ENCODE data around the gene OR2AJ1.

Gene OR2AJ1, protein sequence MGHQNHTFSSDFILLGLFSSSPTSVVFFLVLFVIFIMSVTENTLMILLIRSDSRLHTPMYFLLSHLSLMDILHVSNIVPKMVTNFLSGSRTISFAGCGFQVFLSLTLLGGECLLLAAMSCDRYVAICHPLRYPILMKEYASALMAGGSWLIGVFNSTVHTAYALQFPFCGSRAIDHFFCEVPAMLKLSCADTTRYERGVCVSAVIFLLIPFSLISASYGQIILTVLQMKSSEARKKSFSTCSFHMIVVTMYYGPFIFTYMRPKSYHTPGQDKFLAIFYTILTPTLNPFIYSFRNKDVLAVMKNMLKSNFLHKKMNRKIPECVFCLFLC

DNA sequence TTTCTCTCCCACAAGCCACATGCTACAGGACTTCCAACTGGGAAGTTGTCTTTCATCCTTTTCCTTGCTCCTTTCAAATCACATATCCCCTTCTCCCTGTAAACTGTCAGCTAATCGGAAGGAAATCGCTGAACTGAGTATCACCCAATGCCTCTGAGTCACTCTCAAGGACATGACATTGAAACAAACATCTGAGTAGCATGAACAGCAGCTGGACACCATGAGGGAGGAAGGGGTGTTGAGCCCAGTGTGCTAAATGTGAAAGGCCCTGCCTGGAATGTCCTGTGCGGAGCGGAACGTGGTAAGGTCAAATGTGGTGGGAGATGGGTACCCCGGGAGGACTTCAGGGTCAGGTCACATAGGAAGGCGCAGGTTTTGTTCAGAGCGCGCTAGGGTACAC is at the start of gene OR2AJ1:
Gene OR2AJ1, plus strand, starts transcription at position 22 of the 400 bp plus-strand sequence. CDS start 8,880 bp downstream, outside the sequence.
- DNase-seq (ENCODE audit: low read depth in 2 of 2): no peak

DNA sequence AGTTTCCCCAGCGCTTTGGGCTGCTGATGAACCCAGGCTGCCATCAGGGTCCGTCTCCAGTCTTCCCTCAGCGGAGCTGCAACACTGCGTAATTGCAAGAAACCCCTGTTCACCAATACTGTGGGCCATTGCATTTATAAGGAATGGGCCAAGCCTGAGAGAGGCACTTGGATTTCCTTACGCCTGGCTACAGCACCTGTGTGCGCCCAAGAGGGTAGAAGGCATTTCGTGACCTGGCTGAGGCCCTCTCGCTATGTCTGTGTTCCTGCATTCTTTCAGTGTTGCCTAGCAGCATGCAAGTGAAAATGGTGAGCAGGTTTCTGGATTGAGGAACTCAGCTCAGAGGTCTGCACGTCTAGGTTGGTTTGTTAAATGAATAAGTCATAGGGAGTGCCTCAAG is 41.3 kb upstream of the OR2AJ1 start:
- DNase-seq (ENCODE audit: low read depth in 2 of 2): no peak

DNA sequence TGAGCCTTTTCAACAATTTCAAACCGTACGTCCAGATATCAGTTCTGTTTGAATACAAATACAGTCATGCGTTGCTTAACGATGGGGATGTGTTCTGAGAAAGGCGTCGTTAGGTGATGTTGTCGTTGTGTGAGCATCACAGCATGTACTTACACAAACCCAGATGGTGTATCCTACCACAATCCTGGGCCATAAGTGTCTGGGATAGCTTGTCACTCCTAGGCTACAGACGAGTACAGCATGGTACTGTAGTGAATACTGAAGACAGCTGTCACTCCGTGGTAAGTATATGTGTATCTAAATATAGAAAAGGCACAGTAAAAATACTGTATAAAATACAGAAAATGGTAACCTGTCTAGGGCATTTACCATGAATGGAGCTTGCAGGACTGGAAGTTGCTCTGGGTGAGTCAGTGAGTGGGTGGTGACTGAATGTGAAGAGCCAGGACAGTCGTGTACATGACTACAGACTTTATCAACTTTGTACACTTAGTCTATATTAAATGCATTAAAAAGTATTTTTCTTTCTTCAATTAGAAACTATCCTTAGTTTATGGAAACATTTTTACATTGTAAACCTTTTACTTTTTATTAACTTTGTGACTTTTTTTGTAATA is 39.8 kb upstream of the OR2AJ1 start:
- DNase-seq (ENCODE audit: low read depth in 2 of 2): no peak

DNA sequence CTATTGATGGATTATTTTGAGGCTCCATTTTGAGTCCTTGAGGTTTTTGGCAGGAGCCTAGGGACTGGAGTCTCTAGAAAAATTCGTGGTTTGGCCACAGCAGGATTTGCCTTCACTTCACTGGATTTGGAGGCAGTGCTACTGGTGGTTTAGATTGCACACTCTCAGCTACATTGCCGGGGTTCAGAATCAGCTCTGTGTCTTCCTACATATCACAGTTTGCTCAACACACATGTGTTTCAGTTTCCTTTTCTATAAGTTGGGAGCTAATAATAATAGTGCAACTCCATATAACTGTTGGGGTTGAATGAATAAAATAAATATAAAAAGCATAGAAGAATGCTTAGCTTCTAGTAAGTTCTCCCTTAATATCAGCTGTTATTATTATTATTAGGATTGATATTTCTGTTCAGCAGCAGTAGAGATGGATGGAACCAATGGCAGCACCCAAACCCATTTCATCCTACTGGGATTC is 29.5 kb upstream of the OR2AJ1 start, which contains the start of gene OR2W3:
Gene OR2W3, plus strand, starts transcription at position 425 of the 475 bp plus-strand sequence. Its CDS starts 0 bp downstream, at position 425.
- DNase-seq (ENCODE audit: low read depth in 2 of 2): no peak

DNA sequence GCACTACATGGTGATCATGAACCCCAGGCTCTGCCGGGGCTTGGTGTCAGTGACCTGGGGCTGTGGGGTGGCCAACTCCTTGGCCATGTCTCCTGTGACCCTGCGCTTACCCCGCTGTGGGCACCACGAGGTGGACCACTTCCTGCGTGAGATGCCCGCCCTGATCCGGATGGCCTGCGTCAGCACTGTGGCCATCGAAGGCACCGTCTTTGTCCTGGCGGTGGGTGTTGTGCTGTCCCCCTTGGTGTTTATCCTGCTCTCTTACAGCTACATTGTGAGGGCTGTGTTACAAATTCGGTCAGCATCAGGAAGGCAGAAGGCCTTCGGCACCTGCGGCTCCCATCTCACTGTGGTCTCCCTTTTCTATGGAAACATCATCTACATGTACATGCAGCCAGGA is 28.7 kb upstream of the OR2AJ1 start:
- DNase-seq (ENCODE audit: low read depth in 2 of 2): no peak

DNA sequence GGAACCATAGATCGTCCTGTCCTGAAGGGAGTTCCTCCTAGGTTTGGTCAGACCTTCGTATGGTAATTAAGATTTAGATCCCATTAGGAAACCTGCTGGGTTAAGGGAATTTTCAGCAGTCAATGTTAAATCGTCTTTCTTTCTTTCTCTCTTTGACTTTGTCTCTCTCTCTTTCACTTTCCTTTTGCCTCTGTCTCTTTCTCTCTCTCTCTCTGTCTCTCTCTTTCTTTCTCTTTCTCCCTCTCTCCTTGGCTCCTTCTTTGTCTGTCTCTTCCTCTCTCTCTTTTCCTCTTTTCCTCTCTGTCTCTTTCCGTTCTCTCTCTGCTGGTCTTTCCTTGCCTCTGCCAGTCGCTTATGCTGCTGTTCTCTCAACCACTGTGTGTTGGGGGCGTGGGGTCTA is 20.6 kb upstream of the OR2AJ1 start:
- no peak for DNase-seq (ENCODE audit: low read depth in 2 of 2)

DNA sequence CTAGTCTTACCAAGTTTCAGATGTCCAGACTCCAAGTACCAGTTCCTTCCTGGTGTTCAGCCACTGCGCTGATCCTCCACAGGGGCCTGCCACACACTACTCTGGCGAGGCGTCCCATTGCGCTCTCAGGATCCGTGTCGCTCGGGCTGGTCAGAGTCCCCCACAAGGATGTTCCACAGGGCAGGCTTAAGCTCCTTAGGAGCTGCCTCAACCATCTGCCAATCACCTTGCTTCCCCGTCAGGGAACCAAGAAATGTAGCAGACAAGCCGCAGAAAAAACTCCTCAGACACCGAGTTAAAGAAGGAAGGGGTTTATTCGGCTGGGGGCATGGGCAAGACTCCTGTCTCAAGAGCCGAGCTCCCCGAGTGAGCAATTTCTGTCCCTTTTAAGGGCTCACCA is 19.5 kb upstream of the OR2AJ1 start:
- no peak for DNase-seq (ENCODE audit: low read depth in 2 of 2)

DNA sequence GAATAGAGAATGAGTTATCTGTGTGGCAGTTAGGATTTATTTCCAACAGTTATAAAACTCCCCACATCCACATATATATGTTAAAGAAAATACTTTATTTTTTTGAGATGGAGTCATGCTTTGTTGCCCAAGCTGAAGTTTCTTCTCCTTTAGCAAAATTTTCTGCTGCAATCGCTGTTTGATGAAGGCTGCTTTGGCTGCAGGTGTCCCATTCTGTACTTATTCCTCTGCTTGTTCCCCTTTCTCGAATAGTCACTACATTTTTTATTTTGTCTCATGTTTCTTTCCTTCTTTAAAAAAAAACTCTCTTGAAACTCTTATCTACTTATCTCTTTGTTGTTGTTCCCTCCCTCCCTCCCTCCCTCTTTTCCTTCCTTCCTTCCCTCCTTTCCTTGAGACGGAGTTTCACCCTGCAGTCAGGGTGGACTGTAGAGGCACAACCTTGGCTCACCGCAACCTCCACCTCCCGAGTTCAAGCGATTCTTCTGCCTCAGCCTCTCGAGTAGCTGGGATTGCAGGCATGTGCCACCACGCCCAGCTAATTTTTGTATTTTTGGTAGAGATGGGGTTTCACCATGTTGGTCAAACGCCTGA is 18.7 kb upstream of the OR2AJ1 start:
- no peak for DNase-seq (ENCODE audit: low read depth in 2 of 2)

DNA sequence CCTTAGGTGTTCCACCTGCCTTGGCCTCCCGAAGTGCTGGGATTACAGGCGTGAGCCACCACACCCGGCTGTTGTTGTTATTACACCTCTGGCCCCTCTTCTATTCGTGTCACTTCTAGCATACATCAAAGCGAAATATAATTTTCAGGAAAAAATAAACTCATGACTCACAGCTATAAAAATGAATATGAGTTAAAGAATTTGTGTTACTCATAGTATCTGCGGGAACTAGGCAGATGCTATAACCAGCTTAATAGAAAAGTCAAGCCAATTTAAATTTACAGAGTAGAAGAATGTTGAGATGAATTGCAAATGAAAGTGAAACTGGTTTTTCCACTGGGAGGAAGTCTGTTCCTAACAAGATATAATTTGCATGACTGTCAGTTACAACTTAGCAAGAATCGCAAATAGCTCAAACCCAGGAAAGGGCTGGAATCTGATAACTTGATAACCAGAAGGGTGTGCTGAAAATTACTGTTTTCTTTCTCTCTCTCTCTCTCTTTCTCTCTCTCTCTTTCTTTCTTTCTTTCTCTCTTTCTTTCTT is 18.1 kb upstream of the OR2AJ1 start:
- no peak for DNase-seq (ENCODE audit: low read depth in 2 of 2)

DNA sequence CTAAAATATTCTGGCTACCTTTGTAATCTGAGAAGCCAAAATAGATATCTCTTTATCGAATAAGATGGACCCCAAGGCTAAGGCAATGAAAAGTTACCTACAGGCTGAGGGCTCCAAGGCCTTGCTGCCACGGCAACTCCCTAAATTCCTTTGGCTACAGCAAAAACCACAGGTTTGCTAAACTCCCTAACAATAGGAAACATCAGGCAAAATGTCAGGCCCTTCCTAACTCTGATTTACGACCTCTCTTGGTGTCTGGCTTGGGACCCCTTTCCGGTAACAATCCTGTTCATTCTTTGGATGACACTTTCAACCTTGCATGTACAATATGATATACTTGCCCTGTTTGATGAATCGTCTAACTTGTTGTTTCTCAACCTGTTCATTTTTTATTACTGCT is 15.9 kb upstream of the OR2AJ1 start:
- no peak for DNase-seq (ENCODE audit: low read depth in 2 of 2)

DNA sequence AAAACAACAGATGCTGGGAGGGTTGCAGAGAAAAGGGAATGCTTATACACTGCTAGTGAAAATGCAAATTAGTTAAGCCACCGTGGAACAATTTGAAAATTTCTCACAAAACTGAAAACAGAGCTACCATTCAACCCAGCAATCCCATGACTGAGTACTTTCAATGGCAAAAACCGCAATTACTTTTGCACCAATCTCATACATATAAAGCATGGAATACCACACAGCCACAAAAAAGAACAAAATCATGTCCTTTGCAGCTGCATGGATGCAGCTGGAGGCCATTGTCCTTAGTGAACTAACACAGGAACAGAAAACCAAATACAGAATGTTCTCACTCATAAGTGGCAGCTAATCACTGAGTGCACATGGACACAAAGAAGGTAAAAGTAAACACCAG is 10.9 kb upstream of the OR2AJ1 start:
- DNase-seq (ENCODE audit: low read depth in 2 of 2): no peak

DNA sequence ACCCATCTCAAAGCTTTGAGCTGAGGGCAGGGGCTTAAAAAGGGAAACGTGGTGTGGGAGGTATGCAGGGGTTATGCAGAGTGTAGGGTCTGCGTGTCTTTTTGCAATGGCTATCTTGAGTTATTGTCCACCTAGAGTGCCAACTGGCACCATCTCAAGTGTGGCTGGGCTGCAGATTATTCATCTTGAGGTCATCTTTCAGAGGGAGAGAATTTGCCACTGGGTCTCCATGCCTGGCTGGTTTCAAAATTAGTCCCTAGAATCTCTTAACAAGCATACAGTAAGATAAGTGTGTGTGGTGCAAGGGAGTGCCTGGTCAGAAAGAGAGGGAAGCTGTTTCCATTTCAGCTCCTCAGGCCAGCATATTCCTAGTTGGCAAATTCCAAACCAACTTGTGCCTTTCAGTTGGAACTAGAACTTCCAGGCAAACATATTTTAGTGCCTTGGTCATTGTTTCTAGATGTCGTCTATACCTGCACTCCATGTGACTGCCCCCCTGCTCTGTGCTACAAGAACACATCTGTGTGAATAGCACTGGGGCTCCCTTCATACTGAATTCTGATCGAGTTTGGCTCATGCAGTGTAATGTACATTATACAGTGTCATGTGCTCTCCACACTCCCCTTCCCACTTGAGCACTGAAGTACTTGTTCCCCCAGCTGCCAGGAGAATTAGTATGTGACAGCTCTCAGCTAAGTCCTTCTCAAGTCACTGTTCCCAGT is 9.6 kb upstream of the OR2AJ1 start:
- no peak for DNase-seq (ENCODE audit: low read depth in 2 of 2)

DNA sequence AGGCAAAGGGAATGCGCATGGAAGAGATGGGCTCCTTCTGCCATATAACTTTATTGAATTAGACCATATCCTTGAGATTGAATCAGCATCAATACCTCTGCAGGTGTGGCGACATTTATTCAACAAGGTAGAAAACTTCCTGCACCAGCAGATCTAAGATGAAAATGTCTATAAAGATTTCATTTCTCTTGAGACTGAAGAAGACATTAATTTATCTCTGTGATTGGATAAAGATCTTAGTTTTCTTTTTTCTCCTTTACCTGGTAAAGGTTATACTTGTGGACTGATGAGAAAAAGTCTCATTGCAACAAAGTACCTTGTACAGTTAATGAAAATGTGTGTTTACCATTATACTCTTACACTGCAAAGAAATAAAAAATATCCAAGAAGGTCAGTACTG is 4.7 kb upstream of the OR2AJ1 start, which contains the start of gene OR2T8:
Gene OR2T8, plus strand, starts transcription at position 301 of the 400 bp plus-strand sequence. CDS start 766 bp downstream, outside the sequence.
- DNase-seq (ENCODE audit: low read depth in 2 of 2): no peak

DNA sequence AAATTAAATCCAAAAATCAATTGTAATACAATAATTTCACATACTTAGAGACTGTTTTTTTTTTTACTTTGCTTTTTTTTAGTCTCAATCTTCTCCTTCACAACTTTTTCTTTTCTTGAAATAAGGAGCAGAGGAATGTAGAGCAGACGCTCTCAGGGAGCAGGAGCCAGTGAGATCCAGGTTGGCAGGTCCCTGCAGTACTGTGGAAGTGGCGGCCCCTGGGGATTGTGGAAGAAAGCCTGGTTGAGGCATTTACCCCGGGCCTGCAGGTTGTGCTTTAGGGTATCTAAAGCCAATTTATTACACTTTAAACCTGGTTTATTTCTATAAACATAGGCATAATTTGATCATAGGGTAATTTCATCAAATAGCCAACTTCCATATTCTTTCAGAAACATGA is 748 bp upstream of the OR2AJ1 start:
- no peak for DNase-seq (ENCODE audit: low read depth in 2 of 2)

DNA sequence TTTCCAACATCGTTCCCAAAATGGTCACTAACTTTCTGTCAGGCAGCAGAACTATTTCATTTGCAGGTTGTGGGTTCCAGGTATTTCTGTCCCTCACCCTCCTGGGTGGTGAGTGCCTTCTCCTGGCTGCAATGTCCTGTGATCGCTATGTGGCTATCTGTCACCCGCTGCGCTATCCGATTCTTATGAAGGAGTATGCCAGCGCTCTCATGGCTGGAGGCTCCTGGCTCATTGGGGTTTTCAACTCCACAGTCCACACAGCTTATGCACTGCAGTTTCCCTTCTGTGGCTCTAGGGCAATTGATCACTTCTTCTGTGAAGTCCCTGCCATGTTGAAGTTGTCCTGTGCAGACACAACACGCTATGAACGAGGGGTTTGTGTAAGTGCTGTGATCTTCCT is 9.3 kb downstream of the OR2AJ1 start:
- no peak for DNase-seq (ENCODE audit: low read depth in 2 of 2)

DNA sequence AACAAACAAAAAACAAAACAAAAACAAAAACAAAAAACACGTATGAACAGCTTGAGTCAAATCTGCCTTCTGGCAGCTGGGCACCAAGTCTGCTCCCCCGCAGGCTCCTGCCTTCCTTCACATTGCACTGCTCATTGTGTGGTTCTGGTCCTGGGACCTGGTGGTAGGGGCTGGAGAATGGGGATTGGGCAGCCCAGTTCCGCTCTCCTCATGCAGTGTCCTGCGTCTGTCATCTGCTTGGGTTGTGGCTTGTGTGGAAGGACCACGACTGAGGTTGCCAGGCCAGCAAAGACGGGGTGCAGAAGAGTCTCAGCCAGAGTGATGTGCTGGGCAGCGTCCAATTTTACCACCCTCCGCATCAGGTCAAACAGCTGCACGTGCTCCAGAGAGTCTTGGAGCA is 11.1 kb downstream of the OR2AJ1 start:
- DNase-seq (ENCODE audit: low read depth in 2 of 2): no peak

DNA sequence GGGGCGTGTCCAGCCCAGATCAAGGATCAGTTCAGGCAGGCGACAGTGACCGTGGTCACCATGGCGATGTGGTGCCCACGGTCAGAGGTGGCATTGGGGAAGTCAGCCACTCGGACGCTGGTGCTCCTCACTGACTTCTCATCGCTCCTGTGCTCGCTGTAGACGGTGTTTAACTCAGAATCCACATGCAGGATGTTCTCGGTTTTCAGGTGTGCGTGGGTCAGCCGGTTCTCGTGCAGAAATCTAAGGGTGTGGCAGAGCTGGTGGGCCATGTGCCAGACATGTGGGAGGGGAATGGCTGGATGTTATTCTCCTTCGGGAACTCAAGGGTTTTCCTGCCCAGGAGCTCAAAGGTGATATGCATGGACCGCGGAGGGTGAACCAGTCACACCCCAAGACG is 11.7 kb downstream of the OR2AJ1 start:
- no peak for DNase-seq (ENCODE audit: low read depth in 2 of 2)

DNA sequence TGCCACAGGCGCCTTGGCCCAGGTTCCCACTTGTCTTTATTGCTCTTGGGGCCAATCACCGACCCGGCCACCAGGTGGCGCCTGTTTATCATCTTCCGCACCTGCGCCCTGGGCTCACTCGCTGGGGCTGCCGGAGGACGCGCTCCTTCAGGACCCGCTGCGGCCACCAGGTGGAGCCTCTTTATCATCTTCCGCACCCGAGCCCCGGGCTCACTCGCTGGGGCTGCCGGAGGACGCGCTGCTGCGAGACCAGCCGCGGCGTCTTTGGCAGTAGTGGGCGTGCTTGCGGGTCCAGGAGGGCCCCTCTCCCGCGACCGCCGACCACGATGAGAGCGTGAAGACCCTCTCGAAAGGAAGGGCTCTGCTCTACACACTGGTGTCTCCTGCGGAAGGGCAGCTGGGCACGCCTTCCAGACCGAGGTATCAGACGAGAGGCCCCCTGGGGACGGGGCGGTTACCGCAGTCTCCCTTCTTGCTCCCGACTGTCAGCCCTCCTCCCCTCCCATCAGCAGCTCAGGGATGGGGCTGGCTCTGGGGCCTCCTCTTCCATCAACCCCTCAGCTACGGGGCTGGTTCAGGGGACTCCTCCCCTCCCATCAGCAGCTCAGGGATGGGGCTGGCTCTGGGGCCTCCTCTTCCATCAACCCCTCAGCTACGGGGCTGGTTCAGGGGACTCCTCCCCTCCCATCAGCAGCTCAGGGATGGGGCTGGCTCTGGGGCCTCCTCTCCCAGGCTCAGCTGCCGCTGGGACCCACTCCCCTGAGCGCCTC is 12.5 kb downstream of the OR2AJ1 start:
- peak; percentile 56 to 64 for DNase-seq (ENCODE audit: low read depth in 2 of 2)

DNA sequence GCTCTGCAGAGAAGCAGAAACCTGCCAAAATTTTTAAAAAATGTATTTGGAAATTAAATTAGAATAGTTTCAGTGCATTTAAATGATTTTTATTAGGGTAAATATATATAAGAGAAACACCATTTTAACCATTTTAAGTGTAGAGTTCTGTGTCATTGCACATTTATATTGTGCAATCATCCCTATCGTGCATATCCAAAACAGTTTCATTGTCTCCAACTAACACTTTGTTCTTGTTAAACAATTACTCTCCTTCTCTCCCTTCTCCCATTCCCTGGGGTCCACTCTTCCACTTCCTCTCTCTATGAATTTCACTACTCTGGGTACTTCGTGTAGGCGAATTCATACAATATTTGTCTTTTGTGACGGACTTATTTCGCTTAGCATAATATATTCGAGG is 17.9 kb downstream of the OR2AJ1 start:
- no peak for DNase-seq (ENCODE audit: low read depth in 2 of 2)

DNA sequence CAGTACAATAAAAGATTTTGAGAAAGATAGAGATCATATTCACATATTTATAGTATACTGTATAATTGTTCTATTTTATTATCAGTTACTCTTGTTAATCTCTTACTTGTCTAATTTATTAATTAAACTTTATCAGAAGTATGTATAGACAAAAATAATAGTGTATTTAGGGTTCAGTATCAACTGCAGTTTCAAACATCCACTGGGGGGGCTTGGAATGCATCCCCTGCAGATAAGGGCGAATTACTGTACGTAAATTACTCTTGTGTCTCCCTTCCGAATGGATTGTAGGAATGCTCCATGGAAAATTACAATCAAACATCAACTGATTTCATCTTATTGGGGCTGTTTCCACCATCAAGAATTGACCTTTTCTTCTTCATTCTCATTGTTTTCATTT is 23.9 kb downstream of the OR2AJ1 start, which contains the start of gene OR2L8:
Gene OR2L8, plus strand, starts transcription at position 301 of the 400 bp plus-strand sequence. Its CDS starts 0 bp downstream, at position 301.
- no peak for DNase-seq (ENCODE audit: low read depth in 2 of 2)

DNA sequence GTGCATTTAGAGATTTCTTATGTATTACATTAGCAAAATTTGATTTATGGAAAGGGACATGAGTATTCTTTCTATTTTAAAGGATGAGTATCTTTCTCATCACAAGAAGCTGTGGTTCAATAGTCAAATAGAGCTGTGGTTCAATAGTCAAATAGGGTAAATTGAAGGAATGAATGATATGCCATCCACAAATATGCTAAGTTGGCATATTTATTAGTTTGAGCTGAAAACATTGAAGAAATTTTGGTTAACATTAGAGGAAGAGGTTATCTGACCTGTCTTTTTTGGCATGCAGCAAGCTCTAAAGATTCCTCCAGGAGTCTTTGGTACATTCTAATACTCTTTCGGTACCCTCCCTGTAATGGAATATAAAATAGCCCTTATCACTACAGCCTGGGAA is 28.7 kb downstream of the OR2AJ1 start:
- no peak for DNase-seq (ENCODE audit: low read depth in 2 of 2)

Data from stimulated activated CD8-positive, alpha-beta memory T cell treated with anti-CD3 and anti-CD28 coated beads, Interleukin-2, amount 100 ng/mL, for 1 hour (primary cell).